Measurements from ENCODE around the gene CENPH.

GRCh38 chr5:69237877-69238276 is 48.5 kb downstream of the CENPH start:
- TF ChIP-seq CTCF (IDR thresholded peaks at IDR 0.05; ENCODE audit: insufficient read depth, low read length, poor library complexity, severe bottlenecking): no peak
- TF ChIP-seq EZH2phosphoT487 (conservative IDR thresholded peaks at IDR 0.05; ENCODE audit: low read length): no peak
